Activated T-helper 1 cell treated with anti-CD3 and anti-CD28 coated beads, Interleukin-12 subunit alpha, Interleukin-12 subunit beta, Interleukin-2, Interleukin-4 antibody, amounts not matched to agents 30 ng/mL and 10 ng/mL and 1 ng/mL, durations not matched to agents 14 hours and 24 hours and 36 hours (primary cell): ENCODE data around the gene PSTPIP2. TPM values are rescaled to one million over a fixed set of nuclear protein-coding genes. Genes with fewer than 3 reads are reported as not detected.
"Not testable (repeated sequence)": the region's sequence is repeated elsewhere in the genome, so short reads cannot be mapped to it uniquely, and the experiment has no call there.

ENCODE experiments used
- DNase-seq: peaks from one replicate; pipeline ENCODE4 v3.0.0; 2021; ENCODE audit warnings: low spot score
- H3K27ac Mint-ChIP-seq: one replicate; pipeline ENCODE4 v1.8.0; 2021; ENCODE audit warnings: mild to moderate bottlenecking, mixed read lengths
- H3K27me3 Mint-ChIP-seq: one replicate; pipeline ENCODE4 v1.8.0; 2022; ENCODE audit warnings: mild to moderate bottlenecking, moderate library complexity, mixed read lengths; ENCODE audit not compliant: insufficient read depth
- H3K36me3 Mint-ChIP-seq: one replicate; pipeline ENCODE4 v1.8.0; 2021; ENCODE audit warnings: low read depth, mixed read lengths
- H3K4me1 Mint-ChIP-seq: one replicate; pipeline ENCODE4 v1.8.0; 2021; ENCODE audit warnings: low read depth, mixed read lengths
- H3K4me3 Mint-ChIP-seq: one replicate; pipeline ENCODE4 v1.8.0; 2021; ENCODE audit warnings: mild to moderate bottlenecking, moderate library complexity, mixed read lengths
- H3K9me3 Mint-ChIP-seq: one replicate; pipeline ENCODE4 v1.8.0; 2021; ENCODE audit warnings: mixed read lengths
- intact Hi-C: fragments of 100-400 bp; cut with micrococcal nuclease; formaldehyde crosslinking; loops from one replicate; pipeline ENCODE4 v1.15.1; 2024
- total RNA-seq: library from RNA; stranded (reverse); gene quantifications from 2 replicates; pipeline ENCODE4 v1.2.3, GENCODE V29; 2022

PSTPIP2 gene
- total RNA-seq, 1 donor from 2014 or later, result 19.2 TPM

DNA sequence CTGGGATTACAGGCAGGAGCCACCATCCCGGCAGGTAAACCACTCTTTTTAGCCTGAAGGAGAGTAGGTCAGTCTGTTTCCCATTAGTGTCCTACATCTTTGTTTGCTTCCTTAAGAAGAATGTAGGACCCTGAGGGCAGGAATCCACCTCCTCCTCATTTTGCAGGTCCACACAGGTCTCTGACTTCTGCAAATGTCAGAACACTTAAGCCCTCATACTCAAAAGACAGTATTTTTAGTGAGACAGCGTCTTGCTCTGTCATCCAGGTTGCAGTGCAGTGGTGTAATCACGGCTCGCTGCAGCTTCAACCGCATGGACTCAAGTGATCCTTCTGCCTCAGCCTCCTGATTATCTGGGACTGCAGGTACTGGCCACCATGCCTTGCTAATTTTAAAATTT, 9.3 kb downstream of the PSTPIP2 start:
- H3K4me3 Mint-ChIP-seq, result no peak overlapping the region
- H3K9me3 Mint-ChIP-seq, result no peaks in the 10 kb centered on the region
- no peaks in the 10 kb centered on the region for H3K36me3 Mint-ChIP-seq
- H3K4me1 Mint-ChIP-seq, result no peaks in the 10 kb centered on the region
- H3K27me3 Mint-ChIP-seq, result no peaks in the 10 kb centered on the region
- intact Hi-C loops, result no loop called here
- DNase-seq, result no peak
- no peak overlapping the region for H3K27ac Mint-ChIP-seq

- Mint-ChIP-seq H3K27ac (no peak overlapping the region), H3K36me3 (no peaks in the 10 kb centered on the region), H3K27me3 (no peaks in the 10 kb centered on the region), H3K4me1 (no peaks in the 10 kb centered on the region), H3K9me3 (no peaks in the 10 kb centered on the region), H3K4me3 (no peak overlapping the region)
- no peak for DNase-seq
- intact Hi-C loops, result no loop called here
Observed at GRCh38 chr18:46061796-46062195, 10.3 kb downstream of the PSTPIP2 start.

- no peak for DNase-seq
- H3K4me3 Mint-ChIP-seq, result no peak overlapping the region
- H3K36me3 Mint-ChIP-seq, result no peaks in the 10 kb centered on the region
- no peaks in the 10 kb centered on the region for H3K27me3 Mint-ChIP-seq
- no peaks in the 10 kb centered on the region for H3K9me3 Mint-ChIP-seq
- no peak overlapping the region for H3K27ac Mint-ChIP-seq
- intact Hi-C loops, result no loop called here
- peaks cover 1% of the 10 kb centered on the region for H3K4me1 Mint-ChIP-seq
Observed at GRCh38 chr18:46061387-46061786, 10.7 kb downstream of the PSTPIP2 start.

- Mint-ChIP-seq H3K4me3 (no peak overlapping the region), H3K9me3 (no peaks in the 10 kb centered on the region), H3K4me1 (peaks cover 11% of the 10 kb centered on the region), H3K27ac (no peak overlapping the region), H3K27me3 (no peaks in the 10 kb centered on the region), H3K36me3 (no peaks in the 10 kb centered on the region)
- no peak for DNase-seq
- intact Hi-C loops, result no loop called here
Observed at GRCh38 chr18:46060359-46060841, 11.7 kb downstream of the PSTPIP2 start.

- Mint-ChIP-seq H3K27ac (peak overlapping the region; percentile 57), H3K4me3 (peak overlapping the region; percentile 40), H3K36me3 (peaks cover 2% of the 10 kb centered on the region), H3K27me3 (no peaks in the 10 kb centered on the region), H3K4me1 (peaks cover 36% of the 10 kb centered on the region), H3K9me3 (no peaks in the 10 kb centered on the region)
- intact Hi-C loops, result loop anchor here (2.0 kb wide), 2 partner anchors 15 kb away; no protein-coding TSS in a partner anchor
- no peak for DNase-seq
Observed at GRCh38 chr18:46055838-46056230, 16.2 kb downstream of the PSTPIP2 start.

DNA sequence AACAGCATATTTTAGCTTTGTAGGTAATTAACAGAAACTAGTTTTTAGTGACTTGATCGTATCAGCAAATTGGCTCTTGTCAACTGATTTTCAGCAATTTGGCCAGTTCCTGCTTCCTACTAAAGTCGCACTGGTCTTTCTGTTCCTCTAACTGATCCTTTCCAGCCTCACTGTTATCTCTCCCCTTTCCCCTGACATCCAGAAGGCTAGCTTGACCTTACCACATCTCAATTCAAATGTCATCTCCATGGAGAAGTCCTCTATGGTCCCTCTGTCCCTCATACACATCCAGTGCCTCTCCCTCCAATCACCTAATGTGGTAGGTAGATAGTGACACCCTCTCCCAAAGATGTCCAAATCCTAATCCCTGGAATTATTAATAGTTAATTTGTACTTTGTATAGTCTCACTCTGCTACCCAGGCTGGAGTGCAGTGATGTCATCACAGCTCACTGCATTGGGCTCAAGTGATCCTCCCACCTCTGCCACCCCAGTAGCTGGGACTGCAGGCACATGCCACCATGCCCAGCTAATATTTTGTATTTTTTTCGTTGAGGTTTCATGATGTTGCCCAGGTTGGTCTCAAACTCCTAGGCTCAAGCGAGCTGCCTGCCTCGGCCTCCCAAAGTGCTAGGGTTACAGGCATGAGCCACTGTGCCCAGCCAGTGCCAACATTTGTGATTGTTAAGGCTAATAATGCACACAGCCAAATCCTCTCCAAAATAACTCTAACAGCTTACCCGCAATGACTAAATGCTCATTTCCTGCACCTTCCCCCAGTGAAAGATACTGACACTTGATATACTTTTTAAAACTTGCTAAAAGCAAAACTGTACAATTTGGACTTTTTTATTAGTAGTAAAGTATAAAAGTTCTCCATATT, 16.9 kb downstream of the PSTPIP2 start:
- peaks cover 2% of the 10 kb centered on the region for H3K36me3 Mint-ChIP-seq
- DNase-seq, result no peak
- no peaks in the 10 kb centered on the region for H3K27me3 Mint-ChIP-seq
- peak overlapping the region; percentile 57 for H3K27ac Mint-ChIP-seq
- intact Hi-C loops, result loop anchor here (2.0 kb wide), 2 partner anchors 14 to 16 kb away; no protein-coding TSS in a partner anchor
- H3K9me3 Mint-ChIP-seq, result no peaks in the 10 kb centered on the region
- peak overlapping the region; percentile 40 for H3K4me3 Mint-ChIP-seq
- H3K4me1 Mint-ChIP-seq, result peaks cover 36% of the 10 kb centered on the region

- no peak for DNase-seq
- Mint-ChIP-seq H3K36me3 (peaks cover 2% of the 10 kb centered on the region), H3K9me3 (no peaks in the 10 kb centered on the region), H3K4me1 (peaks cover 36% of the 10 kb centered on the region), H3K4me3 (no peak overlapping the region), H3K27ac (no peak overlapping the region), H3K27me3 (no peaks in the 10 kb centered on the region)
- intact Hi-C loops, result loop anchor here (2.0 kb wide), 2 partner anchors 13 to 17 kb away; no protein-coding TSS in a partner anchor
Observed at GRCh38 chr18:46053368-46054095, 18.5 kb downstream of the PSTPIP2 start.

DNA sequence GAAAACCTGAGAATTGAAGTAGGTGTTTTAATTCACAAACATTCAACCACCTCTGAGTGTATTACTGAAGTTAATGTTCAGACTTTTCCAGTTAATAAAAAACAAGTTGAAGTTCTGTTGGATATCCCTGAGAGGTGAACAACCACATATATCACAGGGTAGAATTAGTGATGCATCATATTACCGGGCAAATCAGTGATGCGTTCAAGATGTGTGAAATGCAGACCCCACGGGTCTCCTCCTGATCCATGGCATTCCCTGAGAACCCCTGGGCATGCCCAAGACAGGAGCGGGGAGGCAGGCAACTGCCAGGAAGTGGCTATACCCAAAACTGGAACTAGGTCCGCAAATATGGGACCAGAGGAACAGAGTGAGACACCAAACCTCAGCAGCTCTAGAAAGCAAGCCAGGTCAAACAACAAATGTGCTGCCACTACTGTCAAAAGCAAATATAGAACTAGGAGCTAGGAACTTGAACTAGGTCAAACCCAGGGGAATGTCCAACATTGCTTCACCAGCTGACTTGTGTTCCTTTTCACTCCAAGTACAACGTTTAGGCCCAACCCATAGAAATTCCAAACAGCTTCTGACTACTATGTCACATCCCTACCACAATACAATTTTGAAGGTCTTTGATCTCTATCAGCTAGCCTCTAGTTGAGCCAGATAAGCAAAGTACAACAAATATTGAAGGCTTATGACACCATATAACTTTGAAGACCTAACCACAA, 20.2 kb downstream of the PSTPIP2 start:
- peaks cover 36% of the 10 kb centered on the region for H3K4me1 Mint-ChIP-seq
- no peak for DNase-seq
- H3K9me3 Mint-ChIP-seq, result no peaks in the 10 kb centered on the region
- H3K36me3 Mint-ChIP-seq, result peaks cover 2% of the 10 kb centered on the region
- H3K27me3 Mint-ChIP-seq, result no peaks in the 10 kb centered on the region
- intact Hi-C loops, result no loop called here
- H3K4me3 Mint-ChIP-seq, result no peak overlapping the region
- H3K27ac Mint-ChIP-seq, result no peak overlapping the region

DNA sequence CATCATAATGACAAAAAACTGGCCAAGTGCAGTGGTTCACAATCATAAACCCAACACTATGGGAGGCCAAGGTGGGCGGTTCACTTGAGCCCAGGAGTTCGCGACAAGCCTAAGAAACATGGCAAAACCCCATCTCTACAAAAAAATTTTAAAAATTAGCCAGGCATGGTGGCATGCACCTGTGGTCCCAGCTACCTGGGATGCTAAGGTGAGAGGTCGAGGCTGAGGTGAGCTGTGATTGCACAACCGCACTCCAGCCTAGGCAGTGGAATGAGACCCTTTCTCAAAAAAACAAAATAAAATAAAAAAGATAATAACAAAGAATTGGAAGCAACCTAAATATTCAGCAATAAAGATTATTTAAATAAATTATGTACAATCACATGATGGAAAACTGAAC, 21.8 kb downstream of the PSTPIP2 start:
- intact Hi-C loops, result no loop called here
- no peak overlapping the region for H3K27ac Mint-ChIP-seq
- no peaks in the 10 kb centered on the region for H3K27me3 Mint-ChIP-seq
- H3K36me3 Mint-ChIP-seq, result peaks cover 2% of the 10 kb centered on the region
- H3K9me3 Mint-ChIP-seq, result no peaks in the 10 kb centered on the region
- no peak overlapping the region for H3K4me3 Mint-ChIP-seq
- no peak for DNase-seq
- peaks cover 23% of the 10 kb centered on the region for H3K4me1 Mint-ChIP-seq

GRCh38 chr18:46048641-46049040, 23.4 kb downstream of the PSTPIP2 start:
- H3K4me3 Mint-ChIP-seq, result no peak overlapping the region
- H3K4me1 Mint-ChIP-seq, result peaks cover 14% of the 10 kb centered on the region
- no peaks in the 10 kb centered on the region for H3K9me3 Mint-ChIP-seq
- H3K27ac Mint-ChIP-seq, result no peak overlapping the region
- DNase-seq, result no peak
- H3K27me3 Mint-ChIP-seq, result no peaks in the 10 kb centered on the region
- peaks cover 2% of the 10 kb centered on the region for H3K36me3 Mint-ChIP-seq
- intact Hi-C loops, result no loop called here

- intact Hi-C loops, H3K4me3 Mint-ChIP-seq: not testable (repeated sequence)
- H3K4me1 Mint-ChIP-seq, result peaks cover 23% of the 10 kb centered on the region
Observed at GRCh38 chr18:46047369-46047768, 24.7 kb downstream of the PSTPIP2 start.

DNA sequence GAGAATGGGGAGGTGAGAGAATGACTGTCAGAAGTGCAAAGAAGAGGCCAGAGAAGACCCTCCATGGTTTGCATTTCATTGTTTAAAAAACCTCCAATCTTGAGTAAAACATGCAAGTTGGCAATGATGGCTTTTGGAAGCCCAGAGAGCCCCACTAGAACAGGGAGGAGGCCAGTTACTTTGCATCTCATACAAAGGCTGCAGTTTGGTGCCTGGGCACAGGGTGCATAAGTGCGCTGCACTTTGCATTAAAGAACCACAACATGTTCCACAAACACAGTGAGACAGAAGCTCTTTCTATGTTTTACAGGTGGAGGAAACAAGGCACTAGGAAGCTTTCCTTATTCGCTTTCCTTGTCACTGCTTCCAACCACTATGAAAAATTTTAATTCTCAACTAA, 25.4 kb downstream of the PSTPIP2 start:
- DNase-seq, result no peak
- H3K4me3 Mint-ChIP-seq, result no peak overlapping the region
- intact Hi-C loops, result no loop called here
- H3K27ac Mint-ChIP-seq, result no peak overlapping the region
- no peaks in the 10 kb centered on the region for H3K9me3 Mint-ChIP-seq
- no peaks in the 10 kb centered on the region for H3K27me3 Mint-ChIP-seq
- H3K4me1 Mint-ChIP-seq, result peaks cover 23% of the 10 kb centered on the region
- H3K36me3 Mint-ChIP-seq, result peaks cover 4% of the 10 kb centered on the region

More at GRCh38 chr18:46047369-46047768, 24.7 kb downstream of the PSTPIP2 start:
- not testable (repeated sequence) for H3K27ac Mint-ChIP-seq, H3K9me3 Mint-ChIP-seq, DNase-seq, H3K27me3 Mint-ChIP-seq, H3K36me3 Mint-ChIP-seq
